SJCRH30 (cell line): Measurements from ENCODE around the gene KXD1. TPM values are rescaled to one million over a fixed set of nuclear protein-coding genes. Genes with fewer than 3 reads are reported as not detected.

ENCODE experiments used
- DNase-seq, 2 experiments: peaks; one replicate each; pipeline ENCODE4 v3.0.0-alpha.2; 2015 to 2020
- H3K27ac ChIP-seq: fragments of 250-450 bp; sonication (Bioruptor Pico); 2 replicates; pipeline ENCODE4 v1.5.1; 2020; ENCODE audit warnings: mild to moderate bottlenecking, moderate library complexity
- H3K27me3 ChIP-seq: fragments of 250-450 bp; sonication (Bioruptor Pico); 2 replicates; pipeline ENCODE4 v1.5.1; 2020; ENCODE audit warnings: mild to moderate bottlenecking, moderate library complexity
- H3K36me3 ChIP-seq: fragments of 250-450 bp; sonication (Bioruptor Pico); 2 replicates; pipeline ENCODE4 v1.5.1; 2020; ENCODE audit warnings: mild to moderate bottlenecking, moderate library complexity
- H3K4me1 ChIP-seq: fragments of 250-450 bp; sonication (Bioruptor Pico); 2 replicates; pipeline ENCODE4 v1.5.1; 2020; ENCODE audit warnings: mild to moderate bottlenecking, moderate library complexity
- H3K4me3 ChIP-seq: fragments of 250-450 bp; sonication (Bioruptor Pico); 2 replicates; pipeline ENCODE4 v1.5.1; 2020; ENCODE audit warnings: mild to moderate bottlenecking, moderate library complexity
- H3K9me3 ChIP-seq: fragments of 250-450 bp; sonication (Bioruptor Pico); replicated peaks from 2 replicates; pipeline ENCODE4 v1.5.1; 2020; ENCODE audit warnings: mild to moderate bottlenecking, moderate library complexity
- total RNA-seq: library from RNA; depleted of rRNA; stranded (reverse); fragments of >200 nt; shearing (Covaris generic); gene quantifications from 2 replicates; pipeline ENCODE4 v1.2.3, GENCODE V29; 2014

KXD1 gene
- total RNA-seq, 1 experiment from 2014 or later, result 75.8 TPM

DNA sequence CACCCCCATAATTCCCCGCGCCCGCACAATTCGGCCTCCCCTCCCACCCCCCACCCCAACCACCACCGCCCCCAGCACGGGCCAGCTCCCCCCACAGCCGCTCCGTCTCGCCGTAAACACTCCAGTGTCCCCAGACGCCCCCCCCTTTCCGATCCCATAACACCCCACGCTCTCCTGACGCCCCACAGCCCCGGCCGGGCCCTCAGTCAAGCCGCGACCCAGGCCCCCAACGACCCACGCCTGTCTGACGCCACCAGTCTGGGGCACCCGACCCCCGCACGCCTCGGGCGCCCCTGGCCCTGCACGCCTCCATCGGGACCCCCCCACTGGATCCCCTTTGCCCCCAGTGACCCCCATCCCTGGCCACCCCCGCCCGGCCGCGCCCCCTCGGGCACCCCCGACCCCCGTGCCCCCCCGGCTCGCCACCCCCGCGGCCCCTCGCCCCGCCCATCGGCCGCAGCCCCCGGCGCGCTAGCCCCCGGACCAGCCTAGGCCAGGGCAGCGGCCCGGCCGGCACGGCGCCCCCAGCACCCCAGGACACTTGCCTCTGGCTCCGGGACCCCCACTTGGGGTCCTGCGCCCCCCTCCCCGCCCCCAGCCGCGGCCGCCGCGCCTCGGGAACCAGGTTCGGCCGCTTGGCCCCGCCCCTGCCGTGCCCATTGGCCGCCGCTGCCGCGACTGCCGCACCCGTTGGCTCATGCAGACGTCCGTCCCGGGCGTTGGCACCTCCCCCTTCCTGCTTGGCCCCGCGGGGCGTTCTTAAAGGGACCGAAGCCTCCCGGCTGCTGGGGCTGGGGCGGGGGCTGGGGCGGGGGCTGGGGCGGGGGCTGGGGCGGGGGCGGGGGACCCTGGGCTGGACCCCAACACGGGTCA is 14.5 kb upstream of the KXD1 start, which contains the start of gene FKBP8:
TSS of gene FKBP8 (minus strand) at position 633 of the 873 bp plus-strand sequence. CDS start 1,603 bp downstream, outside the sequence.
- Histone ChIP-seq H3K27ac (no peak within 1 kb of the TSS), H3K9me3 (no peaks in the 10 kb centered on the region), H3K36me3 (0 out of 2 replicates have a peak, but pooled peaks cover 2% of the 10 kb centered on the region), H3K27me3 (no peaks in the 10 kb centered on the region), H3K4me3 (peak within 1 kb of the TSS; percentile 60), H3K4me1 (0 out of 2 replicates have a peak, but pooled peaks cover 5% of the 10 kb centered on the region)
- peak; percentile 89 to 91 for DNase-seq

GRCh38 chr19:18543814-18544475 is 13.7 kb upstream of the KXD1 start:
- Histone ChIP-seq H3K27me3 (no peaks in the 10 kb centered on the region), H3K9me3 (no peaks in the 10 kb centered on the region), H3K36me3 (0 out of 2 replicates have a peak, but pooled peaks cover 2% of the 10 kb centered on the region), H3K27ac (no peak overlapping the region), H3K4me3 (peak overlapping the region; percentile 25; the same call in 1 of the 2 replicates), H3K4me1 (0 out of 2 replicates have a peak, but pooled peaks cover 5% of the 10 kb centered on the region)
- DNase-seq, result peak; percentile 43 to 51

DNA sequence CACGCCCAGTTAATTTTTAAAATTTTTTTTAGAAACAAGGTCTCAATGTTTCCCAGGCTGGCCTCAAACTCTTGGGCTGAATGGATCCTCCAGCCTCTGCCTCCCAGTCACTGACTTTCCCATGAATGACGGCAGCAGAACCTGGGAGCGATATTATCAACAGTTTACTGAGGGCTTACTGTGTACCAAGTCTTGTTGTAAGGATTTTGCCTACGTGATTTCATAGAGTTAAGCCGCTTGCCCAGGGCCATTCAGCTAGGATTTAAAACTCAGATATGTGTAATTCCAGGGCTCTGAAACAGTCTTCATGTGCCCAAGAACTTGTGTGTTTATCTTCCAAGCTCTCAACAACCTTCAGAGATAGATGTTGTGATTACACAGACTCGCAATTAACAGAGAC is 6.0 kb upstream of the KXD1 start:
- no peak overlapping the region for H3K27ac ChIP-seq
- H3K9me3 ChIP-seq, result no peaks in the 10 kb centered on the region
- no peaks in the 10 kb centered on the region for H3K36me3 ChIP-seq
- H3K27me3 ChIP-seq, result peaks cover 24% of the 10 kb centered on the region; the same call in 1 of the 2 replicates
- DNase-seq, result peak in 1 of 2 experiments; percentile 19
- H3K4me1 ChIP-seq, result 0 out of 2 replicates have a peak, but pooled peaks cover 3% of the 10 kb centered on the region
- H3K4me3 ChIP-seq, result no peak overlapping the region

- H3K4me3 ChIP-seq, result peak overlapping the region; percentile 65
- no peaks in the 10 kb centered on the region; the same call in 1 of the 2 replicates for H3K36me3 ChIP-seq
- H3K9me3 ChIP-seq, result no peaks in the 10 kb centered on the region
- H3K27me3 ChIP-seq, result peaks cover 13% of the 10 kb centered on the region; the same call in 1 of the 2 replicates
- no peak for DNase-seq
- H3K27ac ChIP-seq, result no peak overlapping the region
- 0 out of 2 replicates have a peak, but pooled peaks cover 4% of the 10 kb centered on the region for H3K4me1 ChIP-seq
These were observed 509 bp downstream of the KXD1 start for GRCh38 chr19:18558202-18558555.

DNA sequence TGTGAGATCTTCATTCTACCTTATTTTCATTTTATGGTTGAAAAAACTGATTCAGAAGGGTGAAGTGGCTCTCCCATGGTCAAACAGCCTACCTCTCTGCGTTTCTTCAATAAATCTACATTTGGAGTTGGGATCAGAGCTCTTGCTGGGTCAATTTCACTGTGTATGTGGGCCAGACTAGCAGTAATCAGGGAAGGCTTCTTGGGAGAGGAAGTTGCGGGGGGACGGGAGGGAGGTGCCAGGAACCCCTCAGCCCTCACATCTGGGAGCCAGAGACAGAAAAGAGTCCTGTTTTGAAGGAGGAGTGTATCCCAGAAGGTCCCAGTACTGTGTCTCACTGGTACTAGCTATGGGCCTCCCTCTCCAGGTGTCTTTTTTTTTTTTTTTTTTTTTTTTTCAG is 934 bp downstream of the KXD1 start:
- no peaks in the 10 kb centered on the region for H3K9me3 ChIP-seq
- no peak for DNase-seq
- 0 out of 2 replicates have a peak, but pooled peaks cover 4% of the 10 kb centered on the region for H3K4me1 ChIP-seq
- H3K36me3 ChIP-seq, result no peaks in the 10 kb centered on the region; the same call in 1 of the 2 replicates
- H3K27ac ChIP-seq, result no peak overlapping the region
- peak overlapping the region; percentile 65 for H3K4me3 ChIP-seq
- peaks cover 9% of the 10 kb centered on the region; the same call in 1 of the 2 replicates for H3K27me3 ChIP-seq

GRCh38 chr19:18559685-18560084 is 2.0 kb downstream of the KXD1 start:
- Histone ChIP-seq H3K27ac (no peak overlapping the region), H3K27me3 (peaks cover 4% of the 10 kb centered on the region; the same call in 1 of the 2 replicates), H3K36me3 (peaks cover 7% of the 10 kb centered on the region), H3K4me1 (0 out of 2 replicates have a peak, but pooled peaks cover 4% of the 10 kb centered on the region), H3K4me3 (no peak overlapping the region), H3K9me3 (no peaks in the 10 kb centered on the region)
- no peak for DNase-seq

- no peaks in the 10 kb centered on the region for H3K9me3 ChIP-seq
- no peaks in the 10 kb centered on the region for H3K27me3 ChIP-seq
- no peak overlapping the region for H3K4me3 ChIP-seq
- H3K4me1 ChIP-seq, result 0 out of 2 replicates have a peak, but pooled peaks cover 4% of the 10 kb centered on the region
- H3K36me3 ChIP-seq, result peaks cover 17% of the 10 kb centered on the region
- H3K27ac ChIP-seq, result no peak overlapping the region
- DNase-seq, result no peak
These were observed 4.4 kb downstream of the KXD1 start for GRCh38 chr19:18562086-18562485.

DNA sequence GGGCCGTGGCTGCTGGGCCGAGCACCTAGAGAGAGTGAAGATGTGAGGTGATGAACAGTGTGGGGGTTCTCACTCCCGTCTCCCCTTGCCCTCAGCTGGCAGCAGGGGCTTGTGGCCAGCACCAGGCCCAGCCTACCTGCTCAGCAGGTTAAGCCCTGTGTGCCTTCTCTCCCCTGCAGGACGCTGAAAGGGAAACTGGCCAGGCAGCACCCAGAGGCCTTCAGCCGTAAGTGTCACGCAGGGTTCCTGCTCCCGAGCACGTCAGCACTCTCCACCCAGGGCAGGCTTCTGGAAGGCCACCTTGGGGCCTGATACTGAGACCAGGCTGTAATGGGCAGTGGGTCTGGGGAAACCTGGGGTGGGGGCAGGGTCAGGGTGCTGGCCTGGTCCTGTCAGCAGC is 9.3 kb downstream of the KXD1 start:
- Histone ChIP-seq H3K9me3 (no peaks in the 10 kb centered on the region), H3K36me3 (peaks cover 19% of the 10 kb centered on the region), H3K4me3 (no peak overlapping the region), H3K4me1 (no peaks in the 10 kb centered on the region), H3K27me3 (no peaks in the 10 kb centered on the region), H3K27ac (no peak overlapping the region)
- DNase-seq, result no peak

DNA sequence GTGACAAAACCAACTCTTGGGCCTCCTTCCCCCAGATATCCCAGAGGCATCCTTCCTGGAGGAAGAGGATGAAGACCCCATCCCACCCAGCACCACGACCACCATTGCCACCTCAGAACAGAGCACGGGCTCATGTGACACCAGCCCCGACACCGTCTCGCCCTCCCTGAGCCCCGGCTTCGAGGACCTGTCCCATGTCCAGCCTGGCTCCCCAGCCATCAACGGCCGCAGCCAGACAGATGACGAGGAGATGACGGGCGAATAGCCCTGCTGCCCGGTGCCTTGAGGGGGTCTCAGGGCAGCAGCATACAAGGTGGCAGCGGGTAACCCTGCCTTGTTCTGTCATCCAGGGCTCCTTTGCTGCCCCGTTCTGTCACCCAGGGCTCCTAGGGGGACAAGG is 10.7 kb downstream of the KXD1 start:
- no peaks in the 10 kb centered on the region for H3K9me3 ChIP-seq
- no peaks in the 10 kb centered on the region for H3K27me3 ChIP-seq
- peaks cover 26% of the 10 kb centered on the region for H3K36me3 ChIP-seq
- DNase-seq, result no peak
- H3K4me1 ChIP-seq, result peaks cover 9% of the 10 kb centered on the region
- H3K4me3 ChIP-seq, result no peak overlapping the region
- no peak overlapping the region for H3K27ac ChIP-seq

- Histone ChIP-seq H3K4me3 (peak within 1 kb of the TSS; percentile 88), H3K36me3 (peaks cover 37% of the 10 kb centered on the region), H3K9me3 (no peaks in the 10 kb centered on the region), H3K27me3 (no peaks in the 10 kb centered on the region), H3K4me1 (peaks cover 9% of the 10 kb centered on the region), H3K27ac (peak within 1 kb of the TSS; percentile 68)
- DNase-seq, result peak; percentile 98
These were observed 14.1 kb downstream of the KXD1 start, which contains the start of gene UBA52 for GRCh38 chr19:18571564-18572344. UBA52 (plus strand) TSS chr19:18571857; CDS start chr19:18573301, 1,444 bp downstream.

DNA sequence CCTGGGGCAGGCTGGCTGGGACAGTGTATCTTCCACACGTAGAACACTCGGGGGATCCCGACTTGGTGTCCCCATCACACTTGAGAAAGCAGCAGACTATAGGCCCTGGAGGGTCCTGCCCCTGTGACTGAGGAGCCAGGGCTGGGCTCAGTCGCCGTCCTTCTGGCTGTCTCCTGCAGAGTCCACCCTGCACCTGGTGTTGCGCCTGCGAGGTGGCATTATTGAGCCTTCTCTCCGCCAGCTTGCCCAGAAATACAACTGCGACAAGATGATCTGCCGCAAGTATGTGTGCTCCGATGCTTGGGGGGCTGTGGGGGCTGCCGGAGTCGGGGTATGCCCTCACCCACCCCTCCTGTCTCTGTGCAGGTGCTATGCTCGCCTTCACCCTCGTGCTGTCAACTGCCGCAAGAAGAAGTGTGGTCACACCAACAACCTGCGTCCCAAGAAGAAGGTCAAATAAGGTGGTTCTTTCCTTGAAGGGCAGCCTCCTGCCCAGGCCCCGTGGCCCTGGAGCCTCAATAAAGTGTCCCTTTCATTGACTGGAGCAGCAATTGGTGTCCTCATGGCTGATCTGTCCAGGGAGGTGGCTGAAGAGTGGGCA is 17.1 kb downstream of the KXD1 start:
- Histone ChIP-seq H3K36me3 (peaks cover 38% of the 10 kb centered on the region), H3K4me1 (peaks cover 9% of the 10 kb centered on the region), H3K9me3 (no peaks in the 10 kb centered on the region), H3K4me3 (no peak overlapping the region), H3K27ac (no peak overlapping the region), H3K27me3 (no peaks in the 10 kb centered on the region)
- DNase-seq, result no peak

- Histone ChIP-seq H3K36me3 (peaks cover 38% of the 10 kb centered on the region), H3K4me3 (no peak overlapping the region), H3K9me3 (no peaks in the 10 kb centered on the region), H3K4me1 (peaks cover 9% of the 10 kb centered on the region), H3K27ac (no peak overlapping the region), H3K27me3 (no peaks in the 10 kb centered on the region)
- DNase-seq, result no peak
These were observed 18.7 kb downstream of the KXD1 start for GRCh38 chr19:18576383-18576782.

DNA sequence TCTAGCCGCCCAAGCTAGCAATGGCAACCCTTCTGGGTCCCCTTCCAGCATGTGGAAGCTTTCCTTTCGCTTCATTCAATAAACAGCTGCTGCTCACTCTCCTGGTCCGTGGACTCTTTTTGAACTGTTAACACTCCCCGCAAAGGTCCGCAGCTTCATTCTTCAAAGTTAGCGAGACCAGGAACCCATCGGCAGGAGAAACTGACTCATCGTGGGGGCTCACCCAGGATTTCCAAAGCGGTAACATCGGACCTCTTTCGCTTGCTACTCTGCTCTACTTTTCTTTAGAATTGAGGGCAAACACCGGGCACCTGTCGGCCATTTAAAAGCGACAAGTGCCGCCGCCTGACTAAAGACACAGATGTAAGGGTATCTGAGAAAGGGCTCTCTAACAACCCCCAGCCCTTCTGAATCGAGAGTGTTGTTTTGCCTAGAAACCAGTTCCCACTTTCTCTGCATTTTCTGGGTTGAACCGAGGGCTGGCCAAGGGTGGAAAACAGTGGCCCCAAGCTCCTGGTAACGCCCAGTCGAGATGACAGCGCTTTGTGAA is 19.8 kb downstream of the KXD1 start:
- DNase-seq, result no peak
- H3K27me3 ChIP-seq, result 0 out of 2 replicates have a peak, but pooled peaks cover under 1% of the 10 kb centered on the region
- no peak overlapping the region for H3K4me3 ChIP-seq
- peaks cover 38% of the 10 kb centered on the region for H3K36me3 ChIP-seq
- H3K4me1 ChIP-seq, result peaks cover 9% of the 10 kb centered on the region
- no peaks in the 10 kb centered on the region for H3K9me3 ChIP-seq
- H3K27ac ChIP-seq, result no peak overlapping the region
